Measurements from ENCODE around the gene LRRC51. TPM values are rescaled to one million over a fixed set of nuclear protein-coding genes. Genes with fewer than 3 reads are reported as not detected.

The LRRC51 gene, protein sequence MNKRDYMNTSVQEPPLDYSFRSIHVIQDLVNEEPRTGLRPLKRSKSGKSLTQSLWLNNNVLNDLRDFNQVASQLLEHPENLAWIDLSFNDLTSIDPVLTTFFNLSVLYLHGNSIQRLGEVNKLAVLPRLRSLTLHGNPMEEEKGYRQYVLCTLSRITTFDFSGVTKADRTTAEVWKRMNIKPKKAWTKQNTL
- polyA plus RNA-seq: 10.9 TPM
- long read RNA-seq, donor 1: 0 reads
- long read RNA-seq, donor 2, partial matches to known transcripts: 0 of 2 reads
- long read RNA-seq, donor 2, other reads (novel, unspliced or antisense): 0 of 2 reads
- long read RNA-seq, donor 3: 0 reads
- long read RNA-seq, donor 4: 0 reads
- long read RNA-seq, donor 5, partial matches to known transcripts: 0 of 2 reads
- long read RNA-seq, donor 5, other reads (novel, unspliced or antisense): 0 of 2 reads
- long read RNA-seq, donor 6: 0 reads
- long read RNA-seq, donor 7: 0 reads
- long read RNA-seq, donor 8, partial matches to known transcripts: 0 of 2 reads
- long read RNA-seq, donor 8, other reads (novel, unspliced or antisense): 0 of 2 reads
- long read RNA-seq, donor 9, partial matches to known transcripts: 0 of 1 reads
- long read RNA-seq, donor 9, other reads (novel, unspliced or antisense): 0 of 1 reads
- long read RNA-seq, donor 10: 0 reads
- long read RNA-seq, donor 11, partial matches to known transcripts: 0 of 1 reads
- long read RNA-seq, donor 11, other reads (novel, unspliced or antisense): 0 of 1 reads

DNA sequence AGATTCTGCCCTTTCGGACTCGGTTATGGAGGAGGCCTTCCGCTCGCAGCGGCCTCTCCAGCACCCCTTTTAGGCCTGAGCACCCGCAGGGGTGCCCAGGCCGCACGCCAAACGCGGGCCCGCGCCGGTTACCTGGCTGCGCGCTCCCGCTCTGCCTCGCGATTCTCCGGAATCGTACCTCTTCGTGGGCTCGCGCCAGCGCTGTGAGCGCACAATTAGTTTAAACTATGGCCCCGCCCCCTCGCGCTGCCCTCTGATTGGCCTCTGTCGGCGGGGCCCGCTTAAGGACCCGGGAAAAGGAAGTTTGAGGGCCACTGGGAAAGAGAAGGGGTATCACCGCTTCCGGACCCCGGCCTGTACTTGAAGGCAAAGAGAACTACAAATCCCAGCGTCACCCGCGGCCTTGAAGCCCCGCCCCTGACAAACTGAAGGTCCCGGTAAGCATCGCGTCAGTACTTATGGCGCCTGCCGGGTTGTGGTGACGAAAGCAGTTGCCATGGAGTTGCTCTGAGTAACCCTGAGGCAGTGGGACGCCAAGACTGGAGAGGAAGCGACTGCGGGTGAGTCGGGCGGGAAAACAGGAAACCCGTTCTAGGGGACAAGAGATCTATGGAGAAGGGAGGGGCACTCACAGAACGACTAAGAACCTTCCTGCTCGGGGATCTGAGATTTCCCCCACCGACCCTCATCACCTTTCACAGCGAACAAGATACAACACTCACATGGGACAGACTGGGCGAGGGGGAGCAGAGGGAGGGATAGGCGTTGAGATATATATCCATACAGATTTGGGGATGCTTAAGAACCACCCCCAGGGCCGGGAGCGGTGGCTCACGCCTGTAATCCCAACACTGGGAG, at the start of gene LRRC51, which contains the start of gene NUMA1:
LRRC51 (plus strand) TSS at position 525 of the 858 bp plus-strand sequence. CDS start 8,234 bp downstream, outside the sequence.
NUMA1 (minus strand) TSS at position 217 of the 858 bp plus-strand sequence. CDS start 44,599 bp downstream, outside the sequence.
- Histone ChIP-seq H3K4me3 (ENCODE audit: low read length) (peak within 1 kb of the TSS; percentile 82), H3K27ac (ENCODE audit: low read length) (peak within 1 kb of the TSS; percentile 95), H3K4me1 (ENCODE audit: control insufficient read depth, insufficient read depth, low read length) (peaks cover 5% of the 10 kb centered on the region), H3K27me3 (ENCODE audit: control insufficient read depth, insufficient read depth, low read length) (no peaks in the 10 kb centered on the region), H3K36me3 (ENCODE audit: control insufficient read depth, insufficient read depth, low read length) (peaks cover 3% of the 10 kb centered on the region), H3K9me3 (ENCODE audit: control insufficient read depth, low read depth, low read length) (no peaks in the 10 kb centered on the region)
- WGBS (ENCODE audit: insufficient coverage, low lambda C conversion rate): no CpG with 5 or more reads among the region's 60 CpGs
- DNase-seq: peak; percentile 100

DNA sequence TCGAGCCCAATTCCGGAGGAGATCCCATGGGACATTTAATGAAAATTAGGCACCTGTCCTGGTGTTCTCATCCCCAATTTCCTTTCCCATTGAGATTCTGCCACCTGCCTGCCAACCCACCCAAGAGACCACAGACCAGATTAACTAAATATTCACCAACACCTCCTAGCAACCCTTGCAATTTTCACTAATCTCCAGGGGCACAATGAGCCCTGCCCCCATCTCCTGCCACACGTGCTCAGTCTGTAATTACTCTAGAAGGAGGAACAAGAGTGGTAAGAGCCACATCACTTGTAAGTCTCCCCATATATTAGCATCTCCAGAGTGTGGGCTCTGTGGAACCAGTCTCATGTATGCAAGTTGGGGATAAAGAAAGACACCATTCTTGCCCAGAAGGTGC, 44.0 kb upstream of the LRRC51 start:
- Histone ChIP-seq H3K27me3 (ENCODE audit: control insufficient read depth, insufficient read depth, low read length) (no peaks in the 10 kb centered on the region), H3K9me3 (ENCODE audit: control insufficient read depth, low read depth, low read length) (no peaks in the 10 kb centered on the region), H3K27ac (ENCODE audit: low read length) (no peak overlapping the region), H3K4me3 (ENCODE audit: low read length) (no peak overlapping the region), H3K36me3 (ENCODE audit: control insufficient read depth, insufficient read depth, low read length) (peaks cover 31% of the 10 kb centered on the region), H3K4me1 (ENCODE audit: control insufficient read depth, insufficient read depth, low read length) (peaks cover 26% of the 10 kb centered on the region)
- no CpG with 5 or more reads among the region's 3 CpGs for WGBS (ENCODE audit: insufficient coverage, low lambda C conversion rate)
- DNase-seq: no peak

DNA sequence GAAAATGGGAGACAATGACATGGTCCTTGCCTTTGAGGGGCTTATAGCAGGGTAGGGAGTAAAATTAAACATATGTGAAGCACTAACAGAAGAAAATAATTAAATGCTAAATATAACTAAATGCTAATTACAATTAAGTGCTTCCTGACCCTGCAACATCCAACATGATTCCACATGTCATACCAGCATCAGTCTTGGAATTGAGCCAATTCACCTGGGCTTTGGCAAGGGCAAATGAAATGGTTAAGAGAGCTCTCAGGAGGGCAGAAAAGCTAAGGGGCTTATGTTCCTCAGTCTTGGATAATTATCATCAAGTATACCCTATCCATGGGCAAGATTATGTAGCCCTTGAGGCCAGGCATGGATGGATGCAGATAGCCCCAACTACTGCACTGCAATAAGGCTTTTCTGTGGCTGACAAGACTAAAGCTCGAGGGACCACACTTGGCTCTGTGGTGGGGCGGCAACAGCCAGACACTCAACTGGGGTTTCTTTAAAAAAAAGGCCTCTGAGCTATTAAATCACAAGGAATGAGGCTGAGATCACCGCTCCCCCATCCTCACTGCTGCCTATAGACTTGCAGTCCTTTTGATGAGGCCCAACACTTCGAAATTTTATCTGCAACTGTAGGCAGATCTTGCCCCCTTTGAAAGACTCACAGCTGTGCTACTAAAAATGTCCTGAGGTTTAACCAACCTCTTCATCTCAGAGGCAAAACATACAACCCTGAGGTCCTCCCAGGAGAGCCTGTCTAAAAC, 42.9 kb upstream of the LRRC51 start:
- H3K27ac ChIP-seq (ENCODE audit: low read length): peak overlapping the region; percentile 99
- WGBS (ENCODE audit: insufficient coverage, low lambda C conversion rate): no CpG with 5 or more reads among the region's 4 CpGs
- H3K27me3 ChIP-seq (ENCODE audit: control insufficient read depth, insufficient read depth, low read length): no peaks in the 10 kb centered on the region
- peaks cover 27% of the 10 kb centered on the region for H3K36me3 ChIP-seq (ENCODE audit: control insufficient read depth, insufficient read depth, low read length)
- peak overlapping the region; percentile 71 for H3K4me3 ChIP-seq (ENCODE audit: low read length)
- peaks cover 35% of the 10 kb centered on the region for H3K4me1 ChIP-seq (ENCODE audit: control insufficient read depth, insufficient read depth, low read length)
- DNase-seq: no peak
- no peaks in the 10 kb centered on the region for H3K9me3 ChIP-seq (ENCODE audit: control insufficient read depth, low read depth, low read length)

- H3K27ac ChIP-seq (ENCODE audit: low read length): peak overlapping the region; percentile 99
- peaks cover 39% of the 10 kb centered on the region for H3K4me1 ChIP-seq (ENCODE audit: control insufficient read depth, insufficient read depth, low read length)
- no CpG with 5 or more reads among the region's 2 CpGs for WGBS (ENCODE audit: insufficient coverage, low lambda C conversion rate)
- no peaks in the 10 kb centered on the region for H3K27me3 ChIP-seq (ENCODE audit: control insufficient read depth, insufficient read depth, low read length)
- peak overlapping the region; percentile 71 for H3K4me3 ChIP-seq (ENCODE audit: low read length)
- H3K36me3 ChIP-seq (ENCODE audit: control insufficient read depth, insufficient read depth, low read length): peaks cover 21% of the 10 kb centered on the region
- no peaks in the 10 kb centered on the region for H3K9me3 ChIP-seq (ENCODE audit: control insufficient read depth, low read depth, low read length)
- DNase-seq: peak in 1 of 2 donors; percentile 34
These were observed 42.2 kb upstream of the LRRC51 start for GRCh38 chr11:72038491-72038890.

DNA sequence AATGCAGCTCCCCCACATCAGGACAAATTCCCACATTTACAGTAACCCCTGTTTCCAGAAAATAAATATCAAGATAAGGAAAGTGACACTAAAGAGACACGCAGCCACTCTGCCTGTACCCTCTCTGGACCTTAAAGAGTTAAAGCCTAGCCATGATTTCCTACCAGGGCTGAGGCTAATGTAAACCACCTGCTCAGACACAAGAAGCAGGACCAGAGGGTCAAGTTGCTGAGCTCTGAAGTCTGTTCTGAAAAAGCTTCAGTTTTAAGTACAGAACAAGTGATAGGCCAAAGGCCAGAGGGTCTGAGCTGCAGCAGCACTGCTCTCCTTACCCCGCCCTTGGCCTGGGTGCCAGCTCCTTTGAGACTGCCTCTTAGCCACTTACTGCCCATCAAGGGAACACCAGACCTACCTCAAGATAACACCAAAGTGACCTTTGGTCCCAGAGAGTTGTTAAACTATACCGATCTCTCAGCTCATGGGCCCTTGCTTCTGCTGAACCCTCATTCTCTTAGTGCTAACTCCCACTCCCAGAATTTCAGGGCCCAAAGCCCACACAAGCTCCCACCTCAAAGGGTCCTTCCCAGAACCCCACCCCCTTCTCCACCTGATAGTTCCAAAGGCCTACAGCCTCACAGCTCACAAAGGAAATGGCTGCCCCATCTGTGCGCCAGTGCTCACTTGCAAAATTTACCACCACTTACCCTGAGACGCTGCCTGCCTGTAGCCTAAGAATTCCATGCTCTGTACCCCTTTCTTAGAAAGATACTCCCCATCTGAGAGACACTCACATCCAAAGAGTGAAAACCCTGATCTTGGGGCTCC, 41.4 kb upstream of the LRRC51 start:
- Histone ChIP-seq H3K4me1 (ENCODE audit: control insufficient read depth, insufficient read depth, low read length) (peaks cover 39% of the 10 kb centered on the region), H3K36me3 (ENCODE audit: control insufficient read depth, insufficient read depth, low read length) (peaks cover 15% of the 10 kb centered on the region), H3K27ac (ENCODE audit: low read length) (peak overlapping the region; percentile 99), H3K27me3 (ENCODE audit: control insufficient read depth, insufficient read depth, low read length) (no peaks in the 10 kb centered on the region), H3K4me3 (ENCODE audit: low read length) (peak overlapping the region; percentile 71), H3K9me3 (ENCODE audit: control insufficient read depth, low read depth, low read length) (no peaks in the 10 kb centered on the region)
- 0% methylated on average over 1 of the region's 5 CpGs for WGBS (ENCODE audit: insufficient coverage, low lambda C conversion rate)
- DNase-seq: peak; percentile 88 to 95

DNA sequence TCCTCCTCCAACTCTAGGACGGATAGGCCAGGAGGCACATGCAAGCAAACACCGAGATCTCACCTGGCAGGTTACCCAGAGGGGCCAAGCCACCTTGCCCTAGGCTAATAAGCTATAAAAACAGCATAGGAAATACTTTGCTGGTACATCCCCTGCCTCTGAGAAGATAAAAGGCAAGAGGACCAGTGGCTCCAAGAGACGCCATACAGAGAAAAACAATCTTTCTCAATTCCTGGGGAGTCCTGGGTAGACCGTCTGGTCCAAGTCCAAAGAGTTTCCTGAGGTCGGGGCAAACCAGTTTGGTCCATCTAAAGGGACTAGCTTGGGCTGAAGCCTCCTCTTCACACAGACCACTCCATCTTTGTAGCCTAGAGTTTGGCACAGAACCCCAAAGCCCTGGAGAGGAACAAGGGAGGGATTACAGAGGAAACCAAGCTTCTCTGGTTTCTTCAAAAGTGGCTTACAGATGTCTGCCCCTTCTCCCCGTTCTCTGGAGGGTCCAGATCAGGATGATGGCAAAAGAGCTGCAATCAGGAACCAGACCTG, 40.7 kb upstream of the LRRC51 start:
- H3K4me3 ChIP-seq (ENCODE audit: low read length): peak overlapping the region; percentile 71

DNA sequence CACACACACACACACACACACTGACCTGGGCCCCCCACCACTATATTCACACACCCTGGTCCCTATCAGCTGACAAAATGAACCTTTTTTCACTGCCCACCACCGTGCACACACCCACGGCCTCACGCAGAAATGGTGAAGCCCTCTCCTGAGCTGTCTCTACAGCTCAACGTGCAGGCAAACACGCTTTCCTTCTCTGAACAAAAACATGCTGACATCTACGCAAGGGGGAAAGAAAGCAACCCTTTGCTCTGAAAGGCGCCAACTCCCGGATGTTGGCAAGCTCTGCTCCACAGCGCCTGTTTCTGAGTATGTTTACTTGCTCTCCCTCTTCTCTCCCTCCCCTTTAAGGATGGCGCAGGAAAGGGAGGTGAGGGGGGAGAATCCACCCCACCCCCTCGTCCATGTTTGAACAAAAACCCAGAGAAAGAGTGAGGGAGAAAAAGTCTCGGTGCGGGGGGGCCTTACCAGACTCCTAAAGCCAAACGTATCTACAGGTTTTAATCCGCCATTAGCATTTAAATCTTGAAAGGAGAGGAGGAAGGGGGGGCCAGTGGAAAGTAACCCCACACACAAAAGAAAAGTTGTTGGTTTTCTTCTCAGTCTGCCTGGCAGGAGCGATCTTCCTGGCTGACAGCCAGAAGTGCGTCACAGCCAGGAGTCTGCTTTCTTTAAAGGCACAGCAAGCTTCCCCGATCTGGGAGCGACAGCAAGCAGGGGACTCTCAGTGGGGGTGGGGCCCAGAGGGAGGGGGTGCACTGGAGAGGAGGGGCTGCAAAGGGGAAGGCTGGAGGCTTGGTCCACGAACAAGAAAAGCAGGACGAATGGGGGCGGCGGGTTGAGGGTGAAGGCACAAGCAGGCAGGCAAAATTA, 39.9 kb upstream of the LRRC51 start:
- WGBS (ENCODE audit: insufficient coverage, low lambda C conversion rate): no CpG with 5 or more reads among the region's 23 CpGs
- H3K4me1 ChIP-seq (ENCODE audit: control insufficient read depth, insufficient read depth, low read length): peaks cover 39% of the 10 kb centered on the region
- H3K27ac ChIP-seq (ENCODE audit: low read length): peak overlapping the region; percentile 99
- H3K9me3 ChIP-seq (ENCODE audit: control insufficient read depth, low read depth, low read length): no peaks in the 10 kb centered on the region
- H3K27me3 ChIP-seq (ENCODE audit: control insufficient read depth, insufficient read depth, low read length): no peaks in the 10 kb centered on the region
- peak; percentile 93 to 95 for DNase-seq
- H3K36me3 ChIP-seq (ENCODE audit: control insufficient read depth, insufficient read depth, low read length): peaks cover 4% of the 10 kb centered on the region
- H3K4me3 ChIP-seq (ENCODE audit: low read length): peak overlapping the region; percentile 71

More for the DNA sequence above, 40.7 kb upstream of the LRRC51 start:
- no CpG with 5 or more reads among the region's 6 CpGs for WGBS (ENCODE audit: insufficient coverage, low lambda C conversion rate)
- H3K4me1 ChIP-seq (ENCODE audit: control insufficient read depth, insufficient read depth, low read length): peaks cover 39% of the 10 kb centered on the region
- peak overlapping the region; percentile 99 for H3K27ac ChIP-seq (ENCODE audit: low read length)
- peaks cover 10% of the 10 kb centered on the region for H3K36me3 ChIP-seq (ENCODE audit: control insufficient read depth, insufficient read depth, low read length)
- H3K27me3 ChIP-seq (ENCODE audit: control insufficient read depth, insufficient read depth, low read length): no peaks in the 10 kb centered on the region
- no peaks in the 10 kb centered on the region for H3K9me3 ChIP-seq (ENCODE audit: control insufficient read depth, low read depth, low read length)
- peak in 1 of 2 donors; percentile 75 for DNase-seq

GRCh38 chr11:72041364-72042063, 39.1 kb upstream of the LRRC51 start:
- WGBS (ENCODE audit: insufficient coverage, low lambda C conversion rate): no CpG with 5 or more reads among the region's 23 CpGs
- DNase-seq: peak; percentile 57 to 84
- Histone ChIP-seq H3K27ac (ENCODE audit: low read length) (peak overlapping the region; percentile 99), H3K9me3 (ENCODE audit: control insufficient read depth, low read depth, low read length) (no peaks in the 10 kb centered on the region), H3K4me1 (ENCODE audit: control insufficient read depth, insufficient read depth, low read length) (peaks cover 38% of the 10 kb centered on the region), H3K4me3 (ENCODE audit: low read length) (peak overlapping the region; percentile 71), H3K36me3 (ENCODE audit: control insufficient read depth, insufficient read depth, low read length) (no peaks in the 10 kb centered on the region), H3K27me3 (ENCODE audit: control insufficient read depth, insufficient read depth, low read length) (no peaks in the 10 kb centered on the region)
